OCI-LY3 (cell line): Measurements from ENCODE around the gene SPANXC.

Source experiments
- H2AFZ ChIP-seq: fragments of 200-600, 300-600 bp; shearing (Covaris generic); 2 replicates; pipeline ENCODE4 v1.6.0; 2014; ENCODE audit warnings: antibody characterized with exemption, low read depth, low read length
- H3K27ac ChIP-seq: fragments of 200-600, 300-600 bp; sonication (generic); 2 replicates; pipeline ENCODE4 v1.5.1; 2014; ENCODE audit warnings: mild to moderate bottlenecking, low read length, moderate library complexity, mixed read lengths
- H3K27me3 ChIP-seq: fragments of 200-600, 300-600 bp; sonication (generic); 2 replicates; pipeline ENCODE4 v1.6.1; 2014; ENCODE audit warnings: low read depth, low read length, mixed read lengths
- H3K36me3 ChIP-seq: fragments of 200-600, 300-600 bp; sonication (generic); replicated peaks from 2 replicates; pipeline ENCODE3; 2014; ENCODE audit warnings: low read depth, low read length, mixed read lengths
- H3K4me1 ChIP-seq: fragments of 300-600, 200-600 bp; sonication (generic); 2 replicates; pipeline ENCODE4 v1.6.1; 2014; ENCODE audit warnings: low read length, mixed read lengths
- H3K4me2 ChIP-seq: fragments of 200-600, 300-600 bp; sonication (generic); 2 replicates; pipeline ENCODE4 v1.6.1; 2014; ENCODE audit warnings: low read length, mixed read lengths
- H3K4me3 ChIP-seq: fragments of 300-600, 200-600 bp; sonication (generic); 2 replicates; pipeline ENCODE4 v1.5.1; 2014; ENCODE audit warnings: antibody characterized with exemption, mild to moderate bottlenecking, low read length, moderate library complexity
- H3K79me2 ChIP-seq: fragments of 300-600, 200-600 bp; shearing (Covaris generic); 2 replicates; pipeline ENCODE4 v1.6.1; 2014; ENCODE audit warnings: mild to moderate bottlenecking, low read length, mixed read lengths
- H3K9ac ChIP-seq: fragments of 300-600, 200-600 bp; shearing (Covaris generic); 2 replicates; pipeline ENCODE4 v1.6.0; 2014; ENCODE audit warnings: mild to moderate bottlenecking, low read length, moderate library complexity
- H3K9me3 ChIP-seq: fragments of 200-600, 300-600 bp; shearing (Covaris generic); 2 replicates; pipeline ENCODE4 v1.6.1; 2014; ENCODE audit warnings: low read length, mixed read lengths; ENCODE audit not compliant: insufficient read depth
- H4K20me1 ChIP-seq: fragments of 200-600, 300-600 bp; sonication (generic); 2 replicates; pipeline ENCODE4 v1.6.1; 2016; ENCODE audit warnings: low read length, mixed read lengths; ENCODE audit not compliant: insufficient read depth
- EZH2phosphoT487 ChIP-seq: fragments of 200-600 bp; shearing (Covaris generic); IDR thresholded peaks from 2 replicates; pipeline ENCODE4 v1.6.1; 2018; ENCODE audit warnings: antibody characterized with exemption, mixed run types, low read depth
- TF ChIP-seq, protein P1 (sequence below): fragments of 200-600, 300-600 bp; sonication (generic); IDR thresholded peaks from 2 replicates; pipeline ENCODE4 v1.5.1; 2014; ENCODE audit warnings: antibody characterized with exemption, low read length, low read depth

Gene SPANXC

GRCh38 chrX:141220342-141221008 is 21.8 kb downstream of the SPANXC start:
- Histone ChIP-seq H3K4me2 (no peak overlapping the region), H3K79me2 (no peaks in the 10 kb centered on the region), H3K9ac (no peak overlapping the region)

GRCh38 chrX:141214196-141214595 is 28.1 kb downstream of the SPANXC start:
- no peaks in the 10 kb centered on the region for H3K79me2 ChIP-seq
- no peaks in the 10 kb centered on the region for H3K36me3 ChIP-seq
- no peak overlapping the region for H3K9ac ChIP-seq
- no peaks in the 10 kb centered on the region for H4K20me1 ChIP-seq
- no peak overlapping the region for H2AFZ ChIP-seq
- no peak for TF ChIP-seq EZH2phosphoT487
- TF ChIP-seq, protein P1, sequence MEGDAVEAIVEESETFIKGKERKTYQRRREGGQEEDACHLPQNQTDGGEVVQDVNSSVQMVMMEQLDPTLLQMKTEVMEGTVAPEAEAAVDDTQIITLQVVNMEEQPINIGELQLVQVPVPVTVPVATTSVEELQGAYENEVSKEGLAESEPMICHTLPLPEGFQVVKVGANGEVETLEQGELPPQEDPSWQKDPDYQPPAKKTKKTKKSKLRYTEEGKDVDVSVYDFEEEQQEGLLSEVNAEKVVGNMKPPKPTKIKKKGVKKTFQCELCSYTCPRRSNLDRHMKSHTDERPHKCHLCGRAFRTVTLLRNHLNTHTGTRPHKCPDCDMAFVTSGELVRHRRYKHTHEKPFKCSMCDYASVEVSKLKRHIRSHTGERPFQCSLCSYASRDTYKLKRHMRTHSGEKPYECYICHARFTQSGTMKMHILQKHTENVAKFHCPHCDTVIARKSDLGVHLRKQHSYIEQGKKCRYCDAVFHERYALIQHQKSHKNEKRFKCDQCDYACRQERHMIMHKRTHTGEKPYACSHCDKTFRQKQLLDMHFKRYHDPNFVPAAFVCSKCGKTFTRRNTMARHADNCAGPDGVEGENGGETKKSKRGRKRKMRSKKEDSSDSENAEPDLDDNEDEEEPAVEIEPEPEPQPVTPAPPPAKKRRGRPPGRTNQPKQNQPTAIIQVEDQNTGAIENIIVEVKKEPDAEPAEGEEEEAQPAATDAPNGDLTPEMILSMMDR = no peak
- H3K4me3 ChIP-seq = no peak overlapping the region
- no peak overlapping the region for H3K4me2 ChIP-seq
- H3K27me3 ChIP-seq = no peaks in the 10 kb centered on the region
- no peak overlapping the region for H3K27ac ChIP-seq
- no peaks in the 10 kb centered on the region for H3K4me1 ChIP-seq
- H3K9me3 ChIP-seq = no peaks in the 10 kb centered on the region

More at GRCh38 chrX:141220342-141221008, 21.8 kb downstream of the SPANXC start:
- Histone ChIP-seq H3K4me1 (no peaks in the 10 kb centered on the region), H3K4me3 (no peak overlapping the region), H3K36me3 (no peaks in the 10 kb centered on the region), H4K20me1 (no peaks in the 10 kb centered on the region), H3K27ac (no peak overlapping the region), H2AFZ (no peak overlapping the region), H3K9me3 (no peaks in the 10 kb centered on the region), H3K27me3 (no peaks in the 10 kb centered on the region)
- TF ChIP-seq, protein P1 = no peak
- TF ChIP-seq EZH2phosphoT487 = no peak

GRCh38 chrX:141201962-141202361 is 40.4 kb downstream of the SPANXC start:
- TF ChIP-seq, protein P1 = no peak
- no peak for TF ChIP-seq EZH2phosphoT487
- Histone ChIP-seq H3K9ac (no peak overlapping the region), H3K27ac (no peak overlapping the region), H3K4me1 (no peaks in the 10 kb centered on the region), H4K20me1 (no peaks in the 10 kb centered on the region), H2AFZ (no peak overlapping the region), H3K79me2 (no peaks in the 10 kb centered on the region), H3K4me2 (no peak overlapping the region), H3K36me3 (no peaks in the 10 kb centered on the region), H3K27me3 (no peaks in the 10 kb centered on the region), H3K4me3 (no peak overlapping the region), H3K9me3 (no peaks in the 10 kb centered on the region)
